Endothelial cell of hepatic sinusoid (primary cell): ENCODE data around the gene PRKCH.

Experiments used
- in situ Hi-C: cut with HindIII; loops from 2 replicates; pipeline ENCODE4 v1.10.0; 2017; ENCODE audit warnings: low sequenced_read_pairs

The PRKCH gene

DNA sequence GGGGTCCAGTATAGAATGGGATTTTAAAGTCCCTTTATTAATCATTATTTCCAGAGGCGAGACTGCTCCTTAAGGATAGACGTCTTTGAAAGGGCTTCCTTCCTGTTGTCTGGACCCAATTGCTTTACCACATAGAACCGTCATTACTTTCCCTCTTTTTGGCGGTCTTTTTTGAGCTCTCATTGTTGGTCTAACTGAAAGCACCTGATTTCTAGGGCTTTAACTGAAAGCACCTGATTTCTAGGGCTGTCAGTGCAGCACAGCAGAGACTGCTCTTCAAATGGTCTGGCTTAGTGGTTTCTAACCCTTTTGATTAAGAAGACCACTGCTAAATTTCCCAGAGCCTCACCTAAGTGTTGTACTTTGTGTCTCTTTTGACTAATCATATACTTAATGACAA, 95.8 kb downstream of the PRKCH start:
- in situ Hi-C loops = no loop called here

DNA sequence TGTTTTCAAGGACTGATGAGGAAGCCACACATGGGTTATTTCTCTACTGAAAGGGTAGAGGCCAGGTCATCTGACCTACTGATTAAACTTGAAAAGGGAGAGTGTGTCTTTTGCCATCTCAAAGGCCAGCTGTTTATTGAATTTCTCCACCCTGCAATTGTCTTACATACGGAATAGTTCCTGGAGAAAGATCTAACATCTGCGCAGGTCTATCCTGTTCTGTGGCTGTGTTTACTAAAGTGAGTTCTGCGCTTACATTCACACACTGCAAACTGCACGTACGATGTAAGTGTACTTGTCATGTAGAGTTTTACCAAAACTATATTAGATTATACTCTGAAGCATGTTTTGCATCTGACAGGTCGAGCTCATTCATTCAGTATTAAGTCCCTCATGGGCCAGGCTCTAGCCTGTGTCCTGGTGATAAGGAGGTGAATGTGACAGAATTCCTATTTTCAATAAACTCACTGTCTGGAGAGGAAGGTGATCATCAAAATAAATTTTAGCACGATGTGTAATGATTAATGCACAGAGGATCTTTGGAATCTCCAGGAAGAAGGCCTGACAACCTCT, 96.6 kb downstream of the PRKCH start:
- in situ Hi-C loops = no loop called here

- in situ Hi-C loops = no loop called here
These were observed 97.4 kb downstream of the PRKCH start for GRCh38 chr14:61418746-61419145.

GRCh38 chr14:61419201-61419600, 97.8 kb downstream of the PRKCH start:
- in situ Hi-C loops = no loop called here

DNA sequence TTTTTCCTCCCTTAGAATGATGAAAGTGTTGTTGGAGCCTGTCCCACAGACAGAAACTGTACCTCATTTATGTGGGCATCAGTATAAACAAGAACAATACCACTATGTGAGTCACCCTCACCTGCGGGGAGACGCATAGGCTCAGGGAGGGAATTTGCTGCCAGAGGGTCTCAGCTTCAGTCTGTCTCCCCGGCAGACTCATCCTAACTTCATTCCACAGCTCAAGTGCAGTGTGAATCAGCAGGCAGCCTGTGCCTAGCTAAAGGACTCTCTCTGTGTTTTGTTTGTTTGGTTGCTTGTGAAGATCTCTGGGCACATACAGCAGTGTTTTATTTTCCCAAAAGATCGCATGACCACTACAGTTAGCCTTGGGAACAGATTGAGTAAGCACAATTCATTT, 98.9 kb downstream of the PRKCH start:
- in situ Hi-C loops = no loop called here

DNA sequence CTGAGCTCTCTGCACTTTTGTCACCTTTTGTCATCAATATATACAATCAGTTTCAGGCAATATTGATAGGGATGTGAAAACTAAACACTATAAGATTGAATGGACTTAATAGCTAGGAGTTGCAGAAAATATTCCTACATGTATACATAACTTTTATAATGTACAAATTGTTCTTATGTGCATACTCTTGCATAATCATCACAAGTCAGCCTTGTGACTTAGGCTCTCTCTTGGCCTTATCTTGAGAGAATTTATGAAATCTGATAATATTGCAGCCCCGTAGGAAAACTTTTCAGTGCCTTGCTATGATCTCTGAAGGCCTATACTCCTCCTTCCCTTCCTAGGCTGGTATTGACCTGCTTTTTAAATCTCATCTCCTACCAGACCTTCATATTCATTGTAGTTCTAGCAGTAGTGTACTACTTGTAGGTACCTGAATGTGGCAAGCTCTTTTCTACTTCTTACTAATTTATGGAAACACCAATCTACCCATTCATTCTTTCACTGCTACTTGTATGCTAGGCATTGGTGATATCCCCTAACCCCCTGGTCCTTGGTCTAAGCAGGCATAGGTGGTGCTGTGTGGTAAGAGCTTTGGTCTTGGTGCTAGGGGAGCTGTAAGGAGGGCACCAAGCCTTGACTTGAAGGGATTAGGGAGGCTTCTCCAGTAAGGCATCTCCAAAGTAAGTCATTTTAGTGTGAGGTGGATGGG, 100.0 kb downstream of the PRKCH start:
- in situ Hi-C loops = no loop called here

DNA sequence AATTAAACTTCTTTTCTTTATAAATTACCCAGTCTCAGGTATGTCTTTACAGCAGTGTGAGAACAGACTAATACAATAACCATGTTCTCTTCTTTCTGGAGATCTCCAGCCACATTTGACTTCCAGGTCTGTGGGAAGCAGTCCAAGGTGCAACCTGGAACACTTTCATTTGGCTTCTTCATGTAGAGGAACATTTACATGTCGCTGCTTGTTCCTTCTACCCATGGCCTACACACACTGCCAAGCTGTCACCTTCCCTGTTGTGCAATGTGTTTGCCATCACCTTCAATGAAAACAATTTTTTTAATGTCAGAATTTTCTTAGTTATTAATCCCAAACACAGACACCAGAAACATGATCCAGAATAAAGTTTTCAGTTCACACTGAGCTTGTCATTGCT, 104.7 kb downstream of the PRKCH start:
- in situ Hi-C loops = no loop called here

- in situ Hi-C loops = no loop called here
These were observed 106.9 kb downstream of the PRKCH start for GRCh38 chr14:61428261-61428660.

GRCh38 chr14:61429316-61429715, 107.9 kb downstream of the PRKCH start:
- in situ Hi-C loops = no loop called here

- in situ Hi-C loops = no loop called here
These were observed 108.8 kb downstream of the PRKCH start for GRCh38 chr14:61430066-61430757.

GRCh38 chr14:61433169-61433568, 111.8 kb downstream of the PRKCH start:
- in situ Hi-C loops = no loop called here

DNA sequence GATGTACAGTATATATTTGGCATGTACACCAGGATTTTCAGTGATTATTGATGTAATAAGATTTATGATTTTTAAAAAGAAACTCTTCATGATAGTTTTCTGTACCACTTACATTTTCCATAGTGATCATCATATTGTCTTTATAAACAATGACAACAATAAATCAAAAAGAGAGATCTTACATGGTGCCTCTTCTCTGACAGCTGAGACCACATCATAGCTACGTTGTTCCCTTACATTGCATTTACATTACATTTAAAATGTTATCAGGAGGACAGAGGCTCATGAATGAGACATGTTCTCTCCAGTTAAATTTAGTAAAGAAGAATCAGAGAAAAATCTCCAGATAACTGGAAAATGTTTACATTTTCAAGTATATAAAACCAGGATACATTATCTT, 112.4 kb downstream of the PRKCH start:
- in situ Hi-C loops = no loop called here

- in situ Hi-C loops = no loop called here
These were observed 112.9 kb downstream of the PRKCH start for GRCh38 chr14:61434311-61434710.

DNA sequence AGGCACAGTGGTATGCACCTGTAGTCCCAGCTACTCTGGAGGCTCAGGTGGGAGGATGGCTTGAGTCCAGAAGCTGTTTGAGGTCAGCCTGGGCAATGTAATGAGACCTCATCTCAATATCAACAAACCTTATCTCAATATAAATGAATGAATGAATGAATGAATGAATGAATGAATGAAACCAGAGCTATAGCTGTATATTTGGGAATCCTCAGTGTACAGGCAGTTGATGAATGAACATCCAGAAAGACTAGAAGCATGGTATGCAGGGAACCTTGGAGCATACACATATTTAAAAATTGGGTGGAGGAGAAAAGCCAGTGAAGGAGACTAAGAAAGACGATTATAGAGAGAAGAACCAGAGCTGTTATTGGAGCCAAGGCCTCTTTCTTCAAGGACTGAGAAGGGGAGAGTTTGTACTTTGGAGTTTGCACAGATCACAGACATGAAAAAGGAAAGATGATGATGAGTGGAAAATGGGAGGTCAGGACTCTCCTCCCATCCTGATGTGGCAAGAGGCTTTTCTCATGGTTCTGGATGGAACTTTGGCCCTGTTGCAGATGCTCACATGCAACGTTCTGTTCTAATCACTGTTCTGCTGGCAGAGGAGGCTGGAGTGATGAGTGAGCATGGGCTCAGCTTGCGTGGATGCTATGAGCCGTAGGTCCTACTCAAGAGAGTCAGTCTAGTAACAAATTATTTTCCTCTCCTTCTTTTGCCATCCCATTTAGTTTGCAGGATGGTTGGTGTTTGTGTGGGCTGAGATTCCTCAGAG, 114.4 kb downstream of the PRKCH start:
- in situ Hi-C loops = no loop called here

GRCh38 chr14:61437381-61437780, 116.0 kb downstream of the PRKCH start:
- in situ Hi-C loops = no loop called here

DNA sequence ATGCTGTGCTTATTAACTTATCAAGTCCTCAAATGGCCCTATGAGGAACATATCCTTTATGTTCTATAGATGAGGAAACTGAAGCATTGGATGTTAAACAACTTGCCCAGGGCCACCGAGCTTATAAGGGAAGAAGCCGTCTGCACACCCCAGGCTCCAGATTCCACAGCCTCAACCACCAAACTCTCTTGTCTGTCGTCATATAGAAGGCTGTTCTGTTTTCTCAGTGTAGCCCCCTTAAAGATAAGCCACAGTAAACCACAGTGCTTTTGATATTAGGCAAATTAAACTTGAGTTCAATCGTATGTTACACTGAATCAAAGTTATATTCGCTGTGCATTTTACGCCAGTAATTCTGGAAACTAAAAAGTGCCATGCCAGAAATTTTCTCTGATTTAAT, 116.7 kb downstream of the PRKCH start:
- in situ Hi-C loops = no loop called here

GRCh38 chr14:61438497-61438859, 117.1 kb downstream of the PRKCH start:
- in situ Hi-C loops = no loop called here

GRCh38 chr14:61438860-61439765, 117.7 kb downstream of the PRKCH start:
- in situ Hi-C loops = no loop called here

DNA sequence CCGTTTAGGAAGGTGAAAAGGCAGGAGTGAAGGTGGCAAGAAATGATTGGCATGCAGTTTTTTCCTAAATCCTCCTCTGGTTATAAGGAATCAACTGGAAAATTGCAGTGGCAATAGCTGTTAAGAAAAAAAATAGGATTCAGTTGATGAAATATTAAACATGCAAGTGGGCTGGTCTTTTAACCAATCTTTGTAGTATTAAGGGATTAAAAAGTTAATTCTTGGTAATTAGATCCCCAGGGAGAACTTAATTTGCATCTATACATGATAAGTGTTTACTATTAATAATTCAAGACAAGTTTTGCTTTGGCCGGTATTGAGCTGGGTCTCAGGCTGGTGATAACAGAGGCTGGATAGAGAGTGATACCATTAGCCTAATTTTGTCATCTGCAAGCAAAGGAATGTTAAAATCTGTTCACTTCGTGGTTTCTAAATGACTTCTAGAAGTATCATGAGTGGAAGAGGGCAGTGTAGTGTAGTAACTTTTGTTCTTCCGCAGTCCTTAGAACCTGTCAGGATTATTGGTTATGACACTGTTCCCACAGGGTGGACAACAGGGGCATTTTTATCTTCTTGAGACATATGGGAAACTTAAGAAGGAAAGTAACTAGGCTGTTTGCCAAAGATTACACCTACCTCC, 118.5 kb downstream of the PRKCH start:
- in situ Hi-C loops = no loop called here

DNA sequence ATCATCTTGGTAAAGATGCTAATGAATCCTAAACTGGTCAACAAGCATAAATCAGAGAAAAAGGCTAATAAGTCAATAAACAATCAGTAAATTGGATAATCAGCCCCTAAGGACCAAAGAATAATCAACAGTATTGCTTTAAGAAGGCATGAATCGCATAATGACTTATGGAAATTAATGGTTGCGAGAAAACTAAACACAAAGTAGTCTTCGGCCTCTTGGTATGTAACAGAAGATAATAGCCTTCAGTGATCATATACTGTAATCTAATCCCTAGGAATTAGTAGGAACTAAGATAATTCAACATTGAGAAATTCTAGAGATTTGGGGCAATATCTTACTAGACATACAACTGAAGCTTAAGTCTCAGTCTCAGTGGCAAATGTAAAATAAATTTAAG, 122.1 kb downstream of the PRKCH start:
- in situ Hi-C loops = no loop called here
